WTC11 (cell line): ENCODE data around the gene AVL9. TPM values are rescaled to one million over a fixed set of nuclear protein-coding genes. Genes with fewer than 3 reads are reported as not detected.

ENCODE experiments used
- ATAC-seq: fragments of 200-7000 bp; cut with Tn5 transposase; 2 replicates; pipeline ENCODE4 v1.10.0; 2021; ENCODE audit warnings: mild to moderate bottlenecking, moderate library complexity
- CTCF ChIA-PET: fragments of 300-600 bp; sonication (Branson Sonifier 250); formaldehyde crosslinking; loops from one replicate; lab custom pipeline; 2021; ENCODE audit warnings: antibody characterized with exemption; lab: Charles Lee
- POLR2A ChIA-PET: fragments of 350-600 bp; sonication (Branson Sonifier 250); formaldehyde crosslinking; loops from one replicate; lab custom pipeline; 2021; ENCODE audit warnings: antibody characterized with exemption; lab: Charles Lee
- DNase-seq: peaks from one replicate; pipeline ENCODE4 v3.0.0; 2021; ENCODE audit warnings: low spot score
- H3K27ac Mint-ChIP-seq: 2 replicates; pipeline ENCODE4 v1.8.0; 2021; ENCODE audit warnings: mixed read lengths
- H3K27me3 Mint-ChIP-seq: 2 replicates; pipeline ENCODE4 v1.8.0; 2021; ENCODE audit warnings: low read depth, mild to moderate bottlenecking, moderate library complexity, mixed read lengths
- H3K36me3 Mint-ChIP-seq: 2 replicates; pipeline ENCODE4 v1.8.0; 2021; ENCODE audit warnings: mixed read lengths
- H3K4me1 Mint-ChIP-seq: 2 replicates; pipeline ENCODE4 v1.8.0; 2022; ENCODE audit warnings: mixed read lengths
- H3K4me3 Mint-ChIP-seq: 2 replicates; pipeline ENCODE4 v1.8.0; 2021; ENCODE audit warnings: mild to moderate bottlenecking, moderate library complexity, mixed read lengths
- H3K9me3 Mint-ChIP-seq: 2 replicates; pipeline ENCODE4 v1.8.0; 2021; ENCODE audit warnings: mixed read lengths
- ATF1 ChIP-seq: sonication (generic); formaldehyde crosslinking; IDR thresholded peaks from 2 replicates; pipeline ENCODE4 v1.8.1; 2023; ENCODE audit warnings: mild to moderate bottlenecking, moderate library complexity, missing genetic modification reagents
- CREM ChIP-seq: sonication (generic); formaldehyde crosslinking; IDR thresholded peaks from 2 replicates; pipeline ENCODE4 v1.8.1; 2022; ENCODE audit warnings: mild to moderate bottlenecking, missing genetic modification reagents, moderate library complexity
- ESRRA ChIP-seq: sonication (generic); formaldehyde crosslinking; IDR thresholded peaks from 2 replicates; pipeline ENCODE4 v1.8.1; 2022; ENCODE audit warnings: mild to moderate bottlenecking, missing genetic modification reagents, borderline replicate concordance
- FOXP1 ChIP-seq: sonication (generic); formaldehyde crosslinking; IDR thresholded peaks from 2 replicates; pipeline ENCODE4 v1.8.0; 2022; ENCODE audit warnings: missing genetic modification reagents, mild to moderate bottlenecking, moderate library complexity, borderline replicate concordance
- HMGA2 ChIP-seq: fragments of 250-450 bp; sonication (Bioruptor Pico); IDR thresholded peaks from 2 replicates; pipeline ENCODE4 v1.4.0; 2021; ENCODE audit warnings: mild to moderate bottlenecking, moderate library complexity
- KAT7 ChIP-seq: sonication (generic); formaldehyde crosslinking; IDR thresholded peaks from 2 replicates; pipeline ENCODE4 v1.8.1; 2023; ENCODE audit warnings: missing genetic modification reagents, mild to moderate bottlenecking, borderline replicate concordance
- NFE2L1 ChIP-seq: sonication (generic); formaldehyde crosslinking; IDR thresholded peaks from 2 replicates; pipeline ENCODE4 v1.8.1; 2023; ENCODE audit warnings: missing genetic modification reagents
- OVOL2 ChIP-seq: fragments of 250-450 bp; sonication (Bioruptor Pico); IDR thresholded peaks from 2 replicates; pipeline ENCODE4 v1.9.0; 2021; ENCODE audit warnings: mild to moderate bottlenecking, borderline replicate concordance
- PRRX2 ChIP-seq: fragments of 250-450 bp; sonication (Bioruptor Pico); IDR thresholded peaks from 2 replicates; pipeline ENCODE4 v1.8.0; 2021; ENCODE audit warnings: mild to moderate bottlenecking
- RELA ChIP-seq: sonication (generic); formaldehyde crosslinking; IDR thresholded peaks from 2 replicates; pipeline ENCODE4 v1.8.1; 2022; ENCODE audit warnings: missing genetic modification reagents, mild to moderate bottlenecking, borderline replicate concordance
- RORB ChIP-seq: fragments of 250-450 bp; sonication (Bioruptor Pico); IDR thresholded peaks from 2 replicates; pipeline ENCODE4 v1.9.0; 2021; ENCODE audit warnings: mild to moderate bottlenecking
- SMAD4 ChIP-seq: sonication (generic); formaldehyde crosslinking; IDR thresholded peaks from 2 replicates; pipeline ENCODE4 v1.8.0; 2022; ENCODE audit warnings: mild to moderate bottlenecking, missing genetic modification reagents
- TP53 ChIP-seq: sonication (generic); formaldehyde crosslinking; IDR thresholded peaks from 2 replicates; pipeline ENCODE4 v1.8.1; 2023; ENCODE audit warnings: mild to moderate bottlenecking, missing genetic modification reagents
- ZNF317 ChIP-seq: sonication (generic); formaldehyde crosslinking; IDR thresholded peaks from 2 replicates; pipeline ENCODE4 v1.8.1; 2023; ENCODE audit warnings: low read depth, mild to moderate bottlenecking, moderate library complexity, missing genetic modification reagents, borderline replicate concordance
- total RNA-seq: library from RNA; stranded (reverse); gene quantifications from 3 replicates; pipeline ENCODE4 v1.2.3, GENCODE V29; 2021
- TF ChIP-seq, protein P1 (sequence below): fragments of 250-450 bp; sonication (Bioruptor Pico); IDR thresholded peaks from 2 replicates; pipeline ENCODE4 v1.9.0; 2021; ENCODE audit warnings: mild to moderate bottlenecking
- TF ChIP-seq, protein P2 (sequence below): fragments of 250-450 bp; sonication (Bioruptor Pico); IDR thresholded peaks from 2 replicates; pipeline ENCODE4 v2.1.2; 2022; ENCODE audit warnings: mild to moderate bottlenecking, moderate library complexity
- TF ChIP-seq, protein P3 (sequence below): sonication (generic); formaldehyde crosslinking; IDR thresholded peaks from 2 replicates; pipeline ENCODE4 v1.8.0; 2023; ENCODE audit warnings: mild to moderate bottlenecking, missing genetic modification reagents
- TF ChIP-seq, protein P4 (sequence below): fragments of 250-450 bp; sonication (Bioruptor Pico); conservative IDR thresholded peaks from 2 replicates; pipeline ENCODE4 v1.9.0; 2021; ENCODE audit warnings: mild to moderate bottlenecking
- TF ChIP-seq, protein P5 (sequence below): sonication (generic); formaldehyde crosslinking; IDR thresholded peaks from 2 replicates; pipeline ENCODE4 v1.8.1; 2022; ENCODE audit warnings: missing genetic modification reagents, borderline replicate concordance
- TF ChIP-seq, protein P6 (sequence below): sonication (generic); formaldehyde crosslinking; IDR thresholded peaks from 2 replicates; pipeline ENCODE4 v1.8.0; 2022; ENCODE audit warnings: mild to moderate bottlenecking, missing genetic modification reagents
- TF ChIP-seq, protein P7 (sequence below): sonication (generic); formaldehyde crosslinking; conservative IDR thresholded peaks from 2 replicates; pipeline ENCODE4 v1.8.1; 2023; ENCODE audit warnings: mild to moderate bottlenecking, low read depth, missing genetic modification reagents, moderate library complexity

Gene AVL9
- total RNA-seq, 1 experiment from 2014 or later, result 55.6 TPM

DNA sequence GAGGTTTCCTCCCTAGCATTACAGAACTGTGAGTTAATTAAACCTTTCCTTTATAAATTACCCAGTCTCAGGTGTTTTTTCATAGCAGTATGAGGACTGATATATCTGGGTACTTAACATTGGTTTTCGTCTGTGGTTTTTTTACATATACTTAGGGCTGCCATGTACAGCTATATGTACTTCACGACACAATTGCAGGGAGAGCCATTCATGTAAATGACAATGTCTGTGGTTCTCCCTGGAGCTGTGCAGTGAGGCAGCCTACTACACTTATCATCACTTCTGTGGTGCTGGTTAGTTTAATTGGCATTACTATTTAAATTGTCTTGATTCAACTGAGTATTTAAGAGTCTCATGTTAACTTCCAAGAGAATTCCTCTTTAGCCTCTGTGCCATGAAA, 40.7 kb downstream of the AVL9 start:
- peaks cover 40% of the 10 kb centered on the region for H3K4me1 Mint-ChIP-seq
- H3K36me3 Mint-ChIP-seq, result no peaks in the 10 kb centered on the region
- CTCF ChIA-PET, result no interaction called here
- no peaks in the 10 kb centered on the region for H3K27me3 Mint-ChIP-seq
- DNase-seq, result no peak
- no peak overlapping the region for H3K27ac Mint-ChIP-seq
- H3K4me3 Mint-ChIP-seq, result no peak overlapping the region
- POLR2A ChIA-PET, result no interaction called here
- TF ChIP-seq ATF1 (CRISPR knock-in tag) (no peak), ZNF317 (no peak), RORB (CRISPR knock-in tag) (no peak), CREM (CRISPR knock-in tag) (no peak), TP53 (CRISPR knock-in tag) (no peak), ESRRA (no peak), SMAD4 (CRISPR knock-in tag) (no peak), PRRX2 (CRISPR knock-in tag) (no peak), HMGA2 (CRISPR knock-in tag) (no peak), FOXP1 (CRISPR knock-in tag) (no peak)
- TF ChIP-seq, protein P1, sequence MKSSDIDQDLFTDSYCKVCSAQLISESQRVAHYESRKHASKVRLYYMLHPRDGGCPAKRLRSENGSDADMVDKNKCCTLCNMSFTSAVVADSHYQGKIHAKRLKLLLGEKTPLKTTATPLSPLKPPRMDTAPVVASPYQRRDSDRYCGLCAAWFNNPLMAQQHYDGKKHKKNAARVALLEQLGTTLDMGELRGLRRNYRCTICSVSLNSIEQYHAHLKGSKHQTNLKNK, result no peak
- TF ChIP-seq, protein P2, sequence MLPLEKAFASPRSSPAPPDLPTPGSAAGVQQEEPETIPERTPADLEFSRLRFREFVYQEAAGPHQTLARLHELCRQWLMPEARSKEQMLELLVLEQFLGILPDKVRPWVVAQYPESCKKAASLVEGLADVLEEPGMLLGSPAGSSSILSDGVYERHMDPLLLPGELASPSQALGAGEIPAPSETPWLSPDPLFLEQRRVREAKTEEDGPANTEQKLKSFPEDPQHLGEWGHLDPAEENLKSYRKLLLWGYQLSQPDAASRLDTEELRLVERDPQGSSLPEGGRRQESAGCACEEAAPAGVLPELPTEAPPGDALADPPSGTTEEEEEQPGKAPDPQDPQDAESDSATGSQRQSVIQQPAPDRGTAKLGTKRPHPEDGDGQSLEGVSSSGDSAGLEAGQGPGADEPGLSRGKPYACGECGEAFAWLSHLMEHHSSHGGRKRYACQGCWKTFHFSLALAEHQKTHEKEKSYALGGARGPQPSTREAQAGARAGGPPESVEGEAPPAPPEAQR, result no peak
- TF ChIP-seq, protein P3, sequence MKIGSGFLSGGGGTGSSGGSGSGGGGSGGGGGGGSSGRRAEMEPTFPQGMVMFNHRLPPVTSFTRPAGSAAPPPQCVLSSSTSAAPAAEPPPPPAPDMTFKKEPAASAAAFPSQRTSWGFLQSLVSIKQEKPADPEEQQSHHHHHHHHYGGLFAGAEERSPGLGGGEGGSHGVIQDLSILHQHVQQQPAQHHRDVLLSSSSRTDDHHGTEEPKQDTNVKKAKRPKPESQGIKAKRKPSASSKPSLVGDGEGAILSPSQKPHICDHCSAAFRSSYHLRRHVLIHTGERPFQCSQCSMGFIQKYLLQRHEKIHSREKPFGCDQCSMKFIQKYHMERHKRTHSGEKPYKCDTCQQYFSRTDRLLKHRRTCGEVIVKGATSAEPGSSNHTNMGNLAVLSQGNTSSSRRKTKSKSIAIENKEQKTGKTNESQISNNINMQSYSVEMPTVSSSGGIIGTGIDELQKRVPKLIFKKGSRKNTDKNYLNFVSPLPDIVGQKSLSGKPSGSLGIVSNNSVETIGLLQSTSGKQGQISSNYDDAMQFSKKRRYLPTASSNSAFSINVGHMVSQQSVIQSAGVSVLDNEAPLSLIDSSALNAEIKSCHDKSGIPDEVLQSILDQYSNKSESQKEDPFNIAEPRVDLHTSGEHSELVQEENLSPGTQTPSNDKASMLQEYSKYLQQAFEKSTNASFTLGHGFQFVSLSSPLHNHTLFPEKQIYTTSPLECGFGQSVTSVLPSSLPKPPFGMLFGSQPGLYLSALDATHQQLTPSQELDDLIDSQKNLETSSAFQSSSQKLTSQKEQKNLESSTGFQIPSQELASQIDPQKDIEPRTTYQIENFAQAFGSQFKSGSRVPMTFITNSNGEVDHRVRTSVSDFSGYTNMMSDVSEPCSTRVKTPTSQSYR, result no peak
- TF ChIP-seq, protein P4, sequence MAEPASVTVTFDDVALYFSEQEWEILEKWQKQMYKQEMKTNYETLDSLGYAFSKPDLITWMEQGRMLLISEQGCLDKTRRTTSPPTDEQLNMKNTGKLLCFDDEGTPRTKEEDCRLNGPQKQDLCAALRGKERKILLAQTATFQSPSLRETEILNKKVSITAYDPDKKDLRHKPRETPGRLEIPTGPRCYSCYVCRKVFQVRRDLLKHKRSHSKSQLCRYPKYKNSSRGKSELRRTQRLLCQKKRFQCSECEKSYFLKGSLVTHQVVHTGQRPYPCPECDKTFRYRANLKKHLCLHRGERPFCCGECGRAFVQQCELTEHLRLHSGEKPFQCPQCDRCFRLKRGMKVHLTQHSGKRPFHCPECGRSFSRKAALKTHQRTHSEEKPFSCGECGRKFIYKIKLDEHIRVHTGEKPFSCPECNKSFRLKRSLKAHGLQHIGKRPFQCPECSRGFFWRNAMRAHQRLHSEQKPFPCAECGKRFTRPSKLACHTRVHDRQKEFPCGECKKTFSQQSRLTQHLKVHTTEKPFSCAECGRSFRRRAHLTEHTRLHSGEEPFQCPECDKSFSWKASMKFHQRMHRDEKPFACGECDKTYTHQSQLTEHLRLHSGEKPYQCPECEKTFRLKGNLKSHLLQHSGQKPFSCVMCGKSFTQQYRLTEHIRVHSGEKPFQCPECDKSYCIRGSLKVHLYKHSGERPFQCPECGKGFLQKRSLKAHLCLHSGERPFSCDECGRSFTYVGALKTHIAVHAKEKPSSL (CRISPR knock-in tag), result no peak
- TF ChIP-seq, protein P5, sequence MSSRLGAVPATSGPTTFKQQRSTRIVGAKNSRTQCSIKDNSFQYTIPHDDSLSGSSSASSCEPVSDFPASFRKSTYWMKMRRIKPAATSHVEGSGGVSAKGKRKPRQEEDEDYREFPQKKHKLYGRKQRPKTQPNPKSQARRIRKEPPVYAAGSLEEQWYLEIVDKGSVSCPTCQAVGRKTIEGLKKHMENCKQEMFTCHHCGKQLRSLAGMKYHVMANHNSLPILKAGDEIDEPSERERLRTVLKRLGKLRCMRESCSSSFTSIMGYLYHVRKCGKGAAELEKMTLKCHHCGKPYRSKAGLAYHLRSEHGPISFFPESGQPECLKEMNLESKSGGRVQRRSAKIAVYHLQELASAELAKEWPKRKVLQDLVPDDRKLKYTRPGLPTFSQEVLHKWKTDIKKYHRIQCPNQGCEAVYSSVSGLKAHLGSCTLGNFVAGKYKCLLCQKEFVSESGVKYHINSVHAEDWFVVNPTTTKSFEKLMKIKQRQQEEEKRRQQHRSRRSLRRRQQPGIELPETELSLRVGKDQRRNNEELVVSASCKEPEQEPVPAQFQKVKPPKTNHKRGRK (CRISPR knock-in tag), result no peak
- TF ChIP-seq, all 79 proteins: peak for 0
- no peaks in the 10 kb centered on the region for H3K9me3 Mint-ChIP-seq
- ATAC-seq, result no peak

DNA sequence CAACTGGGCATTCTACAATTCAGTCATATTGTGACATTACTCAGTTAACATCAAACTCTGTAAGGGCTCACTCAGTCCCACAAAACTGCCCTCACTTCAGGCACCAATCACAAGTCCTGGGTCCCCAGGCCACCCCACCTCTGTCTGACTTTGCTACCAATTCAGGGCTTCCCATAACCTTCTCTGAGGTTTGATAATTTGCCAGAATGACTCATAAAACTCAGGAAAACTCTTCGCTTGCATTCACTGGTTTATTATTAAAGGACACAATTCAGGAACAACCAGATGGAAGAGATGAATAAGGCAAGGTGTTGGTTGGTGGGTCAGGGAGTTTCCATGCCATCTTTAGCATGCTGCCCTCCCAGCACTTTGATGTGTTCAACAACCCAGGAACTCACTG, 41.3 kb downstream of the AVL9 start:
- no peak for ATAC-seq
- peaks cover 35% of the 10 kb centered on the region for H3K4me1 Mint-ChIP-seq
- ChIA-PET CTCF (no interaction called here), POLR2A (no interaction called here)
- no peaks in the 10 kb centered on the region for H3K36me3 Mint-ChIP-seq
- H3K27ac Mint-ChIP-seq, result no peak overlapping the region; the same call in 1 of the 2 replicates
- no peak for DNase-seq
- no peaks in the 10 kb centered on the region for H3K27me3 Mint-ChIP-seq
- H3K9me3 Mint-ChIP-seq, result no peaks in the 10 kb centered on the region
- no peak overlapping the region for H3K4me3 Mint-ChIP-seq
- TF ChIP-seq OVOL2 (CRISPR knock-in tag), result no peak
- TF ChIP-seq, protein P4 (CRISPR knock-in tag), result no peak
- no peak for TF ChIP-seq RELA (CRISPR knock-in tag)
- TF ChIP-seq NFE2L1 (CRISPR knock-in tag), result no peak
- no peak for TF ChIP-seq KAT7 (CRISPR knock-in tag)
- TF ChIP-seq, protein P6, sequence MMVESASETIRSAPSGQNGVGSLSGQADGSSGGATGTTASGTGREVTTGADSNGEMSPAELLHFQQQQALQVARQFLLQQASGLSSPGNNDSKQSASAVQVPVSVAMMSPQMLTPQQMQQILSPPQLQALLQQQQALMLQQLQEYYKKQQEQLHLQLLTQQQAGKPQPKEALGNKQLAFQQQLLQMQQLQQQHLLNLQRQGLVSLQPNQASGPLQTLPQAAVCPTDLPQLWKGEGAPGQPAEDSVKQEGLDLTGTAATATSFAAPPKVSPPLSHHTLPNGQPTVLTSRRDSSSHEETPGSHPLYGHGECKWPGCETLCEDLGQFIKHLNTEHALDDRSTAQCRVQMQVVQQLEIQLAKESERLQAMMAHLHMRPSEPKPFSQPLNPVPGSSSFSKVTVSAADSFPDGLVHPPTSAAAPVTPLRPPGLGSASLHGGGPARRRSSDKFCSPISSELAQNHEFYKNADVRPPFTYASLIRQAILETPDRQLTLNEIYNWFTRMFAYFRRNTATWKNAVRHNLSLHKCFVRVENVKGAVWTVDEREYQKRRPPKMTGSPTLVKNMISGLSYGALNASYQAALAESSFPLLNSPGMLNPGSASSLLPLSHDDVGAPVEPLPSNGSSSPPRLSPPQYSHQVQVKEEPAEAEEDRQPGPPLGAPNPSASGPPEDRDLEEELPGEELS (CRISPR knock-in tag), result no peak
- TF ChIP-seq, protein P7, sequence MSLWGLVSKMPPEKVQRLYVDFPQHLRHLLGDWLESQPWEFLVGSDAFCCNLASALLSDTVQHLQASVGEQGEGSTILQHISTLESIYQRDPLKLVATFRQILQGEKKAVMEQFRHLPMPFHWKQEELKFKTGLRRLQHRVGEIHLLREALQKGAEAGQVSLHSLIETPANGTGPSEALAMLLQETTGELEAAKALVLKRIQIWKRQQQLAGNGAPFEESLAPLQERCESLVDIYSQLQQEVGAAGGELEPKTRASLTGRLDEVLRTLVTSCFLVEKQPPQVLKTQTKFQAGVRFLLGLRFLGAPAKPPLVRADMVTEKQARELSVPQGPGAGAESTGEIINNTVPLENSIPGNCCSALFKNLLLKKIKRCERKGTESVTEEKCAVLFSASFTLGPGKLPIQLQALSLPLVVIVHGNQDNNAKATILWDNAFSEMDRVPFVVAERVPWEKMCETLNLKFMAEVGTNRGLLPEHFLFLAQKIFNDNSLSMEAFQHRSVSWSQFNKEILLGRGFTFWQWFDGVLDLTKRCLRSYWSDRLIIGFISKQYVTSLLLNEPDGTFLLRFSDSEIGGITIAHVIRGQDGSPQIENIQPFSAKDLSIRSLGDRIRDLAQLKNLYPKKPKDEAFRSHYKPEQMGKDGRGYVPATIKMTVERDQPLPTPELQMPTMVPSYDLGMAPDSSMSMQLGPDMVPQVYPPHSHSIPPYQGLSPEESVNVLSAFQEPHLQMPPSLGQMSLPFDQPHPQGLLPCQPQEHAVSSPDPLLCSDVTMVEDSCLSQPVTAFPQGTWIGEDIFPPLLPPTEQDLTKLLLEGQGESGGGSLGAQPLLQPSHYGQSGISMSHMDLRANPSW (CRISPR knock-in tag), result no peak
